Measurements from ENCODE around the gene NRXN3.

Gene NRXN3

DNA sequence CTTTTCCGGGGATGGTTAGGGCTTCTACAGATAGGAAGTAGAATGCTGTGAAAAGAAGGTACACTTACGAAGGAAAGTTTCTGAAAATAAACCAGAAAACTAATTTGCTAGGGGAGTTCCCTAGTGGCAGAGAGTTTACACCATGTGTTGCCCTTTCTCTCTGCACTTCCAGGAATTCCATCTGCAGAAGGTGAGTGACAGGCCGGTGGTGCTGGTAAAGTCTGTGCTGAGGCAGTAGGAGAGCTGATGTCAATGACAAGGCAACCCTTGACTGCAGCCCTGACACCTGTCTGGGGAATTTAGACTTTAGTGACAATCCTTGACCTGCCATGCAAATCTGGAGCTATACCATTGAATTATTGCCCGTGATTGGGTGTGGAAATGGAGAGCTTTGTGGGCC is 687.8 kb downstream of the NRXN3 start:
- Histone ChIP-seq H3K27me3 (ENCODE audit: insufficient read depth, low read length) (no peaks in the 10 kb centered on the region), H3K4me1 (ENCODE audit: insufficient read depth, low read length) (peaks cover 15% of the 10 kb centered on the region; the same call in 1 of the 2 replicates), H3K9ac (ENCODE audit: low read depth, low read length) (no peak overlapping the region), H3K27ac (ENCODE audit: low read depth, low read length) (0 out of 2 replicates have a peak overlapping the region, but pooled peaks have one; percentile 20), H3K36me3 (ENCODE audit: insufficient read depth, low read length) (no peaks in the 10 kb centered on the region), H3K4me3 (ENCODE audit: low read length) (no peak overlapping the region), H3K9me3 (ENCODE audit: insufficient read depth, low read depth, low read length) (no peaks in the 10 kb centered on the region)
- WGBS, result 84% methylated on average over 4 of the region's 4 CpGs

DNA sequence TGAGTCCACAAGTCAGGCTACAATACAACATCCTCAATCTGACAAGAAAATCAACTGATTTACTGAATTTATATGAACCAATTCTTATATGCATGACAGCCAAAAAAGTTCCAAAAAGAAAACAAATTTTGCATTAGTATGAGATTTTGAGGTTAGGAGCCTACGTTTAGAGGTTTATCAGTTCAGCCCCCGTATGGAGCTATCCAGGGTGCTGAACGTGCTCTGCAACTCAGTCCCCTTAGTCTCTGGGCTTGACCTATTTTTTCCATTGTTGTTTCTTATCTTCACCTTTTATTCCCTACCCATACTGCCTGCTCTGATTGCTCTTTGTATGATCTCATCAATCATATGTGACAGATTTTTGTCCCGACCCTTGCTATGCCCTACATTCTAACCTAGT is 693.0 kb downstream of the NRXN3 start:
- Histone ChIP-seq H3K36me3 (ENCODE audit: insufficient read depth, low read length) (no peaks in the 10 kb centered on the region), H3K9ac (ENCODE audit: low read depth, low read length) (no peak overlapping the region), H3K4me1 (ENCODE audit: insufficient read depth, low read length) (peaks cover 9% of the 10 kb centered on the region; the same call in 1 of the 2 replicates), H3K4me3 (ENCODE audit: low read length) (no peak overlapping the region), H3K9me3 (ENCODE audit: insufficient read depth, low read depth, low read length) (no peaks in the 10 kb centered on the region), H3K27ac (ENCODE audit: low read depth, low read length) (no peak overlapping the region), H3K27me3 (ENCODE audit: insufficient read depth, low read length) (peaks cover 2% of the 10 kb centered on the region; the same call in 1 of the 2 replicates)
- WGBS, result 5% methylated on average over 4 of the region's 4 CpGs

DNA sequence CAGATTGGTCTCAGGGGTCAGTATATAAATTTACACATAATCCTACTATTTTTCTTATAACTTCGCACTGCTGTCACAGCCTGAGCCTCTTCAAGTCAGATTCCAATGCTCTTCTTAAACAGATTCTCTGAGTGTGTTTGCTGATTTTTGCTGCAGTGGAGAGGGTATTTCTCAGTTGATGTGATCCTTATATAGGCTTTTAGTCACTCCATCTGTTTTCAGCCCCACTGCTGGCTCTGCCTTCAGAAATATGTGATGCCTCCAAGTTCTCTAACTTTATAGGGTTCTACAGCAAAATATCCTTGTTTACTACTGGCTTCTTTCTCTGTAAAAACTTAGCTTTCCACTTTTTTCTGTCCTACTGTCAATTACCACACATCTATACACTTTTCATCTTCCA is 702.7 kb downstream of the NRXN3 start:
- Histone ChIP-seq H3K36me3 (ENCODE audit: insufficient read depth, low read length) (no peaks in the 10 kb centered on the region), H3K9me3 (ENCODE audit: insufficient read depth, low read depth, low read length) (no peaks in the 10 kb centered on the region), H3K4me3 (ENCODE audit: low read length) (no peak overlapping the region), H3K27ac (ENCODE audit: low read depth, low read length) (no peak overlapping the region), H3K27me3 (ENCODE audit: insufficient read depth, low read length) (no peaks in the 10 kb centered on the region), H3K9ac (ENCODE audit: low read depth, low read length) (no peak overlapping the region), H3K4me1 (ENCODE audit: insufficient read depth, low read length) (peaks cover 19% of the 10 kb centered on the region; the same call in 1 of the 2 replicates)
- WGBS, result 100% methylated on average over 1 of the region's 1 CpG

DNA sequence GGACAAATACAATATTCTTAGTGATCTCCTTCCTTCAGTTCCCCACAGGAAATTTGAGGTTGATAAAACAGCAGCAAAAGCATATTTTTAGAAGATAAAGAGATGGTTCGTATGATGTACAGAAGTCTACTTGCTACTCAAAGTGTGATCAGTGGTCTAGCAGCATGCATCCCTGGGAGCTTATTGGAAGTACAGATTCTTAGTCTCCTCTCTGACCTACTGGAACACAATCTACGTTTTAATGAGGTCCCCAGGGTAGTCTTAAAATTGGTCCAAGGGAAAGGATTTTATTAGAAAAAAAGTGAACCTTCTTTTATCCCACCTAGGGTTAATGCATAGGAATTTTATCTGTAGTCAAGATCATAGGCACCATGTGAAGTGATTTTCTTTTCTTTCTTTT is 703.4 kb downstream of the NRXN3 start:
- Histone ChIP-seq H3K27ac (ENCODE audit: low read depth, low read length) (no peak overlapping the region), H3K4me1 (ENCODE audit: insufficient read depth, low read length) (peaks cover 19% of the 10 kb centered on the region; the same call in 1 of the 2 replicates), H3K9ac (ENCODE audit: low read depth, low read length) (no peak overlapping the region), H3K4me3 (ENCODE audit: low read length) (no peak overlapping the region), H3K9me3 (ENCODE audit: insufficient read depth, low read depth, low read length) (no peaks in the 10 kb centered on the region), H3K36me3 (ENCODE audit: insufficient read depth, low read length) (no peaks in the 10 kb centered on the region), H3K27me3 (ENCODE audit: insufficient read depth, low read length) (no peaks in the 10 kb centered on the region)
- 93% methylated on average over 1 of the region's 2 CpGs for WGBS

DNA sequence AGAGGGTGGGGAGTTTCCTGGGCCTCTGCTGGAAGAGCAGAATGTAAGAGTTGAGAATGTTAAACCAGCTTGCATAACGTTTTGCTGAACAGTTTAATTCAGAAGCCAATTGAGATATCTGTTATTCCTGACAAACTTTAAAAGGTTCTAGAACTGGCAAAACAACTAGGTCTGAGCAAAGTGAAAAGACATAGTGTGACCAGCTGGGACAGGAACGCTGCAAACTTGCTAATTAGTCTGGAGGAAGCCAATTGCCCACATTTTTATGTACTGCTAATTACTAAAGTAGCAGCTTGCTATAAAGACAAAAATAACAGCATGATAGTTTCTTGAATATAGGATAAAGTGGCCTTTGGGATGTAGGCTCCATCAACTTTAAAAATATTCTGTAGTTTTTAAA is 704.9 kb downstream of the NRXN3 start:
- no peaks in the 10 kb centered on the region for H3K27me3 ChIP-seq (ENCODE audit: insufficient read depth, low read length)
- no peaks in the 10 kb centered on the region for H3K36me3 ChIP-seq (ENCODE audit: insufficient read depth, low read length)
- 54% methylated on average over 2 of the region's 2 CpGs for WGBS
- H3K4me3 ChIP-seq (ENCODE audit: low read length), result no peak overlapping the region
- H3K4me1 ChIP-seq (ENCODE audit: insufficient read depth, low read length), result peaks cover 15% of the 10 kb centered on the region; the same call in 1 of the 2 replicates
- no peak overlapping the region for H3K9ac ChIP-seq (ENCODE audit: low read depth, low read length)
- no peak overlapping the region for H3K27ac ChIP-seq (ENCODE audit: low read depth, low read length)
- no peaks in the 10 kb centered on the region for H3K9me3 ChIP-seq (ENCODE audit: insufficient read depth, low read depth, low read length)

DNA sequence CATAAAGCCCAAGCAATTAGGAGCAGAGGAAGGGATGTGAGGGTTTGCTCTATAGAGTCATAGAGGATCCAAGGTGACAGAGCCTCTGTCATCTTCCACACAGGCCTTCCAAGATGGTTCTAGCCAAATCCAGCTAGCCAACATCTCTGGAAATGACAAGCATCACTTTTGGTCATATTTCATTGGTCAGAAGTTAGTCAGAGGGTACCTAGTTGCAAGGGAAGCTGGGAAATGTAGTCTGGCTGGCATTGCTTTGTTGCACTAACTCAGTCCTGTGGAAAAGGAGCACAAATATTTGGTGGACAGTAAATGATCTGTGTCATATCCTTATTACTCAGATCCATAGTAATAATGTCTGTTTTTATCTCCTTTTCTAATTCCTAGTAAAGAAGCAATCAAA is 715.7 kb downstream of the NRXN3 start:
- H3K27me3 ChIP-seq (ENCODE audit: insufficient read depth, low read length), result no peaks in the 10 kb centered on the region
- H3K27ac ChIP-seq (ENCODE audit: low read depth, low read length), result no peak overlapping the region
- H3K4me1 ChIP-seq (ENCODE audit: insufficient read depth, low read length), result no peaks in the 10 kb centered on the region
- H3K36me3 ChIP-seq (ENCODE audit: insufficient read depth, low read length), result no peaks in the 10 kb centered on the region
- H3K4me3 ChIP-seq (ENCODE audit: low read length), result no peak overlapping the region
- H3K9me3 ChIP-seq (ENCODE audit: insufficient read depth, low read depth, low read length), result peaks cover 13% of the 10 kb centered on the region
- H3K9ac ChIP-seq (ENCODE audit: low read depth, low read length), result no peak overlapping the region

DNA sequence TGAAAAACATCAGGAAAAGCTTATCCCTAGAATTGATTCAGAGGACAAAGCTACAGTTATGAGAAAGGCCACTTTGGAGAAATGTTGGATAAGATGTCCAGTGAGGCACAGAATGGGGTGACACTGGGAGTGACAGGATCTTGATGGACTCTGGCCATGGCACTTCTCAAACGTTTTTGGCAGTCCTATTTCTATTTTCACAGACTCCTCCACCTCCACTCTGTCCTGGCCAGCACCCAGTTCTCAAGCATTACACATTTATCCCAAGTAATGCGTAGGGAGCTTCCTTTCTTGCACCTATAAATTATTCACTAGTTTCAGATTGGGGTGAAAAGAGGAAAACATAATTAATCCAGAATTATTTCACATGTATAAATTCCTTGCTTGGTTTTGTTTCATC is 727.3 kb downstream of the NRXN3 start:
- H3K4me3 ChIP-seq (ENCODE audit: low read length), result no peak overlapping the region
- H3K36me3 ChIP-seq (ENCODE audit: insufficient read depth, low read length), result no peaks in the 10 kb centered on the region
- H3K9ac ChIP-seq (ENCODE audit: low read depth, low read length), result no peak overlapping the region
- H3K4me1 ChIP-seq (ENCODE audit: insufficient read depth, low read length), result peaks cover 38% of the 10 kb centered on the region
- H3K9me3 ChIP-seq (ENCODE audit: insufficient read depth, low read depth, low read length), result 0 out of 2 replicates have a peak, but pooled peaks cover 6% of the 10 kb centered on the region
- whole genome bisulfite sequencing, result 82% methylated on average over 2 of the region's 2 CpGs
- H3K27ac ChIP-seq (ENCODE audit: low read depth, low read length), result no peak overlapping the region
- no peaks in the 10 kb centered on the region for H3K27me3 ChIP-seq (ENCODE audit: insufficient read depth, low read length)

DNA sequence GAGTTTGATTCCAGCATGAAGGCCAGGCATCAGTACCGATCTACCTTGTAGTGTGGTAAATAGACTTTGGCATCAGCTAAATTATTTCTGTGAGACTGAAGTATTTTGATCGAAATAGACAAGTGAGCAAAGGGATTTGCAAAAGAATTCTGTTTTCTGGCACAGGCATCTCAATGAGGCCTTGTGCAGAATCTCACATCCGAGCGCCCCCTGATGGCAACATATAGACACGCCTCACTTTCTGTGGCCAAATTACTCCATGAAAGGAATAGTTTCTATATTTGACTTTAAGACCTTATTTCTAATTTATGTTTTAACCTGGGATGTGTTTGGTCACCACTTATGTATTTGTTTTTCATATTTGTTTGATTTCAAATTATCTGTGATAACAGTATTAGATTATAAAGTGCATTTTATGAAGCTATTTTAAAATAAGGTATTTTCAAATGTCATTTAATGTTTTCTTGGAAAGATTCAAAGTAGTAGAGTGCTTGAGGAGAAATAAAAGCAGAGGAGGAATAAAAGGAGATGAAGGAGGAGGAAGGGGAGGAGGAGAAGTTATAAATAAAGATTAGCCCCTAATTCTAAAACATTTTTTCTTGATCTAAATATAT is 731.9 kb downstream of the NRXN3 start:
- Histone ChIP-seq H3K9ac (ENCODE audit: low read depth, low read length) (no peak overlapping the region), H3K4me3 (ENCODE audit: low read length) (no peak overlapping the region), H3K9me3 (ENCODE audit: insufficient read depth, low read depth, low read length) (no peaks in the 10 kb centered on the region), H3K27me3 (ENCODE audit: insufficient read depth, low read length) (no peaks in the 10 kb centered on the region), H3K27ac (ENCODE audit: low read depth, low read length) (no peak overlapping the region), H3K36me3 (ENCODE audit: insufficient read depth, low read length) (no peaks in the 10 kb centered on the region), H3K4me1 (ENCODE audit: insufficient read depth, low read length) (peaks cover 23% of the 10 kb centered on the region)
- 13% methylated on average over 5 of the region's 5 CpGs for WGBS

DNA sequence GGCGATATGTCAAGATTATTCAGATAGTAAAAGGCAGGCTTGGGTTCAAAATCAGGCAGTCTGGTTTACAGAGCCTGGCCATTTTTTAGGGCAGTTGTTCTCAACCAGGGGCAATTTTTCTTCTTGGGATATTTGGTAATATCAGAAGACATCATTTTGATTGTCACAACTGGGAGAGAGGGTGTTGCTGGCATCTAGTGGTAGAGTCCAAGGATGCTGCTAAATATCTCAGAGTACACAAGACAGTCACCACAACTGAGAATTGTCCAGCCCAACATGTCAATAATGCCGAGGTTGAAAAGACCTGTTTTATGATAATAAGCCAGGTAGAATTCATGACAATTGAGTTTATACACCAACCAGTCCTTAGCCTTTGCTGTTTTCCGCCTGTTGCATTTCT is 733.9 kb downstream of the NRXN3 start:
- Histone ChIP-seq H3K9me3 (ENCODE audit: insufficient read depth, low read depth, low read length) (no peaks in the 10 kb centered on the region), H3K4me3 (ENCODE audit: low read length) (no peak overlapping the region), H3K27ac (ENCODE audit: low read depth, low read length) (no peak overlapping the region), H3K36me3 (ENCODE audit: insufficient read depth, low read length) (no peaks in the 10 kb centered on the region), H3K9ac (ENCODE audit: low read depth, low read length) (no peak overlapping the region), H3K27me3 (ENCODE audit: insufficient read depth, low read length) (no peaks in the 10 kb centered on the region), H3K4me1 (ENCODE audit: insufficient read depth, low read length) (peaks cover 9% of the 10 kb centered on the region; the same call in 1 of the 2 replicates)
- 97% methylated on average over 2 of the region's 3 CpGs for WGBS

DNA sequence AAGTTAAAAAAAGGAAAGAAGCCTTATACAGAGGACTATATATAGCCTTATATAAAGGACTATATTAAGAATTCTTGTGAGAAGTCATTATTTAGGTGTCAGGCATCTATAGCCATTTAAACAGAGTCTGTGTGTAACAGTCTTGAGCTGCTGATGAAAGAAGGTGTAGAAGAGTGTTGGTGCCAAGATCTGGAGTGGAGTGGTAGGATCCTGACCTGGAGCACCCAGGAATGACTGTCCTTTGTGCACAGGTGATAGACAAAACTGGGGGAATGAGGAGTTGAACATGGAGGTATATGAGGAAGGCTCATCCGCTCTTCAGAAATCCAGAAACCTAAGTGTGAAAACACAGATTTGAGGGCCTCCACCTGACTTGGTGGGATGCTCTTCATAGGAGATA is 747.3 kb downstream of the NRXN3 start:
- Histone ChIP-seq H3K4me3 (ENCODE audit: low read length) (no peak overlapping the region), H3K27me3 (ENCODE audit: insufficient read depth, low read length) (no peaks in the 10 kb centered on the region), H3K27ac (ENCODE audit: low read depth, low read length) (no peak overlapping the region), H3K4me1 (ENCODE audit: insufficient read depth, low read length) (peaks cover 4% of the 10 kb centered on the region; the same call in 1 of the 2 replicates), H3K9ac (ENCODE audit: low read depth, low read length) (no peak overlapping the region), H3K9me3 (ENCODE audit: insufficient read depth, low read depth, low read length) (no peaks in the 10 kb centered on the region), H3K36me3 (ENCODE audit: insufficient read depth, low read length) (no peaks in the 10 kb centered on the region)
- WGBS, result 100% methylated on average over 1 of the region's 1 CpG

DNA sequence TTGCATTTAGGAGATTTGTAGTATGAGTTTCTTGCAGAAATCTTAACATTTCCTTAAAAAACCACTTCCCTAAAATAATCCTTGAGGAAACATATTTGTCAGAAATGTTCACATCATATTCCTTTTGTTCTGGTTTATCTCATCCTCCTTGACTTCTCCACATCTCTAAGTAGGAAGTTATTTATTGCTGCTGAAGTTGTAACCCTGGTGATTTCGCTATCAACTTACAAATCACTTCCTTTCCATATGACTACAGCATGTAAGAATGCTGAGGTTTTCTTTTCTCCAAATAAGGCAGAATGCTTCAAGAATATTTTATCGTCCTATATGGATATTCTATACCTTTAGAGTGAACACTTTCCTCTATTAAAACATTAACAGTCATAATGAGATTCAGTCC is 751.7 kb downstream of the NRXN3 start:
- Histone ChIP-seq H3K27ac (ENCODE audit: low read depth, low read length) (no peak overlapping the region), H3K4me3 (ENCODE audit: low read length) (no peak overlapping the region), H3K9ac (ENCODE audit: low read depth, low read length) (no peak overlapping the region), H3K36me3 (ENCODE audit: insufficient read depth, low read length) (no peaks in the 10 kb centered on the region), H3K4me1 (ENCODE audit: insufficient read depth, low read length) (peaks cover 4% of the 10 kb centered on the region; the same call in 1 of the 2 replicates), H3K27me3 (ENCODE audit: insufficient read depth, low read length) (no peaks in the 10 kb centered on the region), H3K9me3 (ENCODE audit: insufficient read depth, low read depth, low read length) (no peaks in the 10 kb centered on the region)
- 91% methylated on average over 1 of the region's 2 CpGs for WGBS

DNA sequence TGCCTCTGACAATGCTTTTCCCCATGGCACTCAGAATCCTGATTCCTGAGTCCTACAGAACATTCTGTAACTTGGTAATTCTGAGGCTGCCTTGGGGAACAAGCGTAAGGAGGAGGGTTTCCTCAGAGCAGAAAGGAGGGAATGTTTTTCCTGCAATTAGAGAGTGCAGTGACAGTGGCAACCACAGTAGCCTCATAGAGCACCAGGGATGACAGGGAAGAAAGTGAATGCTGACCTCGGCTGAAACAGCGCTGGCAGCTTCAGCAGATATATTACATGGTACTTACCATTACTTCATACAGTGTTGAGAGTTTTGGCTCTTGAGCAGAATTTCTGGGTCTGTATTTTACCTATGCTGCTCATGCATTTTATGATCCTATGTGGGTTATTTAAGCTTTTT is 757.1 kb downstream of the NRXN3 start:
- no peaks in the 10 kb centered on the region for H3K4me1 ChIP-seq (ENCODE audit: insufficient read depth, low read length)
- H3K4me3 ChIP-seq (ENCODE audit: low read length), result no peak overlapping the region
- H3K9ac ChIP-seq (ENCODE audit: low read depth, low read length), result no peak overlapping the region
- H3K9me3 ChIP-seq (ENCODE audit: insufficient read depth, low read depth, low read length), result no peaks in the 10 kb centered on the region
- 90% methylated on average over 1 of the region's 3 CpGs for WGBS
- H3K27ac ChIP-seq (ENCODE audit: low read depth, low read length), result no peak overlapping the region
- H3K36me3 ChIP-seq (ENCODE audit: insufficient read depth, low read length), result no peaks in the 10 kb centered on the region
- no peaks in the 10 kb centered on the region for H3K27me3 ChIP-seq (ENCODE audit: insufficient read depth, low read length)

Measured in HUES64 (cell line).